Stimulated activated CD8-positive, alpha-beta memory T cell treated with anti-CD3 and anti-CD28 coated beads, Interleukin-4, amount 100 ng/mL, for 4 hours (primary cell): ENCODE data around the gene ECPAS.
"Not testable (repeated sequence)": the region's sequence is repeated elsewhere in the genome, so short reads cannot be mapped to it uniquely, and the experiment has no call there.

Experiments
- DNase-seq, 2 donors: peaks; one replicate each; pipeline ENCODE4 v3.0.0-alpha.2; 2020; ENCODE audit warnings: low read depth in 2 of 2, low spot score in 1 of 2

Gene ECPAS

DNA sequence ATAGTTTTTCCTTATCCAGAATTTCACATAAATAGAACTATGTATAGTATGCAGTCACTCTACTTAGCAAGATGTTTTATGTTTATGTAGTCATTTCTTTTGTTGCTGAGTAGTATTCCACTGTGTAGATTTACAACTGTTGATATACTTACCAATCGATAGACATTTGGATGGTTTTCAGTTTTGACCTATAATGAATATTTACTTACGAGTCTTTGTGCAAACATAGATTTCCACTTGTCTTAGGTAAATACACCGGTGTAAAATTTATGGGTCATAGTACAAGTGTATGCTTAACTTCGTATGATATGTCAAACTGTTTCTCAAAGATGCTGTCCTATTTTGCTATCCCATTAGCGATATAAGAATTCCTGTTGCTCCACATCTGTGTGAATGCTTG lies 134.4 kb downstream of the ECPAS start:
- DNase-seq = no peak

DNA sequence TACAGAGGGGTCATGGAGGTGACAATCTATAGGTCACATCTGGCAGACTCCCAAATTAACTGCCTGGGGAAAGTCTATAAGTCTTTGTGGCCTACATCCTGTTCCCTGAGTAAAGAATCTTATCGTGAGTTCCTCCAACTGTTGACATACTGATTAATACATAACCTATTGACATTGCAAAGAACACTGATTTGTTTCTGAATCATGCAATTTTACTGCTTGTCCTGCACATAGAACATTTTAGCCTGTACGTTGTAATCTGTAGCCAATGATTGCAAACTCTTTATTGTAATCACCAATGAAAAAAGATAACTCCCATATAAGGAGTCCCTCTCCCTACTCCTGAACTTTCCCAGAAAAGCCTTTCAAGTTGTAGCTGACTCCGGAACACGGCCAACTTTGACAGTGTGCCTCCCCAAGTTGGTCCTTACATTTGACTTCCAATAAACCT lies 135.3 kb downstream of the ECPAS start:
- DNase-seq = no peak

DNA sequence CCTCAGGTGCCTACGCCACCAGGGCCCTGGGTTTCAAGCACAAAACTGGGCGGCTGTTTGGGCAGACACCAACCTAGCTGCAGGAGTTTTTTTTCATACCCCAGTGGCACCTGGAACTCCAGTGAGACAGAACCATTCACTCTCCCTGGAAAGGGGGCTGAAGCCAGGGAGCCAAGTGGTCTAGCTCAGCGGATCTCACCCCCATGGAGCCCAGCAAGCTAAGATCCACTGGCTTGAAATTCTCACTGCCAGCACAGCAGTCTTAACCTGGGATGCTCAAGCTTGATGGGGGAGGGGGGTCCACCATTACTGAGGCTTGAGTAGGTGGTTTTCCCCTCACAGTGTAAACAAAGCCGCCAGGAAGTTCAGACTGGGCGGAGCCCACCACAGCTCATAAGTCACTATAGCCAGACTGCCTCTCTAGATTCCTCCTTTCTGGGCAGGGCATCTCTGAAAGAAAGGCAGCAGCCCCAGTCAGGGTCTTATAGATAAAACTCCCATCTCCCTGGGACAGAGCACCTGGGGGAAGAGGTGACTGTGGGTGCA lies 149.8 kb downstream of the ECPAS start:
- DNase-seq = not testable (repeated sequence)

DNA sequence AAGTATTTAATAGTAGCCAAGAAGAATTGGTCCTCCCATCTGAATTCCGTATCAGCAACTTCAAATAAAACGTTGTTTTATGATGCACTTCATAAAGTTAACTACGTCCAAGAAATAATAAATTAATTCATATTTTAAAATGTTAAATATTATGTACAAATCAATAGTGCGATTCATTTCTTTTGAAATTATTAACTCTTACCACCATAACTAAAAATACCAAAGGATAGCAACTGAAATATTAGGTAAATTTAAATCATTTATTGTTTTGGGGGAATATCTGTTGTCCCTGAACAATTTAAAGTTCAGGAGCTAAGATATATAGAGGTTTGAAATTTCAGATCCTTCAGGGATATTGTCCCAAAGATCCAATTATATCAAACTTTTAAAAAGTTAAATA lies 154.1 kb downstream of the ECPAS start, which contains the start of gene OR2K2:
OR2K2 (minus strand) TSS at position 101 of the 400 bp plus-strand sequence. CDS start 1,791 bp downstream, outside the sequence.
- DNase-seq = no peak

DNA sequence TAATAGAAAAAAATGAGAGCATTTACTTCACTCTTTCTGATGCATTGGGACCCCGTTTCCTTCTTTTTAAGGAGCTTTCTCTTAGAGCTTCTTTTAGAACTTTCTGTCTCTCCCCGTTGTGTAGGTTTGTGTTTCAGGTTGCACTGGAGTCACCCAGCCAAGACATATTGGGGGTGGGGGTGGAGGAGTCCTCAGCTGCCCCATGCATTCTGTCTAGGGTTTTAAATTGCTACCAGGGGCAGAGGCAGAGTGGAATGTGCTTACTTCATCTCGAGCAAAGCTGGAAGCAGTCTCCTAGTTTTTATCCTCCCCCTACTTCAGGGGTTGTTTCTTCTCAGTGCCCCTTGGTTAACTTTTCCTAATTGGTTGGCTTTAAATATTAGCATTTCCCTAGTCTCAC lies 163.6 kb downstream of the ECPAS start:
- DNase-seq = no peak

DNA sequence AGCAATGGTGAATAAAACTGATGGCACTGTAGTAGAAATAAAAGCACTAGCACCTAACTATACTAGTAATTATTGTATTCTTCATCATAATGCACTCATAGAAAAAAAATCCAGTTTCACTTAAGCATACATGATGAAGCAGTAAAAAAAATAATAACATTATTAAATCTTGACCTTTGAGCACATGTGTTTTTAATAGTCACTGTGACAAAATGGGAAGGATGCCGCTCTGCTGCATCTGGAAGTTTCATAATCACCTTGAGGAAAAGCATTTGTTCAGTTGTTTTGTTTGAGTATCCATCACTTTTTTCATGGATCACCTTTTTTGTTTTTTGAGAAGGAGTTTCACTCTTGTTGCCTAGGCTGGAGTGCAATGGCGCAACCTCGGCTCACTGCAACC lies 167.4 kb downstream of the ECPAS start:
- no peak for DNase-seq
